ENCODE data around the gene OR2V2.
"Not testable (repeated sequence)": the region's sequence is repeated elsewhere in the genome, so short reads cannot be mapped to it uniquely, and the experiment has no call there.

The OR2V2 gene

GRCh38 chr5:181109489-181110013, 37.8 kb upstream of the OR2V2 start:
- H3K4me1 Mint-ChIP-seq: peaks cover 4% of the 10 kb centered on the region
- ATAC-seq: no peak
- DNase-seq (ENCODE audit: low spot score in 2 of 2): no peak
- no peaks in the 10 kb centered on the region for H3K9me3 Mint-ChIP-seq
- no peak overlapping the region for H3K4me3 Mint-ChIP-seq
- no peak overlapping the region for H3K27ac Mint-ChIP-seq
- H3K36me3 Mint-ChIP-seq: no peaks in the 10 kb centered on the region

GRCh38 chr5:181111010-181111409, 36.4 kb upstream of the OR2V2 start:
- Mint-ChIP-seq H3K9me3 (no peaks in the 10 kb centered on the region), H3K27ac (no peak overlapping the region), H3K4me3 (no peak overlapping the region), H3K4me1 (peaks cover 12% of the 10 kb centered on the region), H3K36me3 (no peaks in the 10 kb centered on the region)
- DNase-seq (ENCODE audit: low spot score in 2 of 2): no peak
- ATAC-seq: no peak

GRCh38 chr5:181112476-181112875, 34.9 kb upstream of the OR2V2 start:
- Mint-ChIP-seq H3K4me1 (peaks cover 12% of the 10 kb centered on the region), H3K27ac (no peak overlapping the region), H3K36me3 (no peaks in the 10 kb centered on the region), H3K4me3 (no peak overlapping the region), H3K9me3 (no peaks in the 10 kb centered on the region)
- no peak for DNase-seq (ENCODE audit: low spot score in 2 of 2)
- ATAC-seq: no peak

- not testable (repeated sequence) for ATAC-seq; H3K9me3 Mint-ChIP-seq; H3K27ac Mint-ChIP-seq; H3K4me3 Mint-ChIP-seq; DNase-seq (ENCODE audit: low spot score in 2 of 2); H3K36me3 Mint-ChIP-seq
- peaks cover 12% of the 10 kb centered on the region for H3K4me1 Mint-ChIP-seq
Measured at GRCh38 chr5:181113572-181113971, 33.8 kb upstream of the OR2V2 start.

- Mint-ChIP-seq H3K4me1 (peaks cover 12% of the 10 kb centered on the region), H3K36me3 (no peaks in the 10 kb centered on the region), H3K4me3 (no peak overlapping the region), H3K9me3 (no peaks in the 10 kb centered on the region), H3K27ac (no peak overlapping the region)
- DNase-seq (ENCODE audit: low spot score in 2 of 2) (no peak), ATAC-seq (no peak)
Measured at GRCh38 chr5:181114284-181114843, 33.0 kb upstream of the OR2V2 start.

- ATAC-seq (peak; percentile 13), DNase-seq (ENCODE audit: low spot score in 2 of 2) (no peak)
- Mint-ChIP-seq H3K4me3 (no peak overlapping the region), H3K4me1 (peaks cover 12% of the 10 kb centered on the region), H3K9me3 (no peaks in the 10 kb centered on the region), H3K27ac (no peak overlapping the region), H3K36me3 (no peaks in the 10 kb centered on the region)
Measured at GRCh38 chr5:181114844-181115778, 32.3 kb upstream of the OR2V2 start.

GRCh38 chr5:181118369-181118768, 29.0 kb upstream of the OR2V2 start:
- H3K4me1 Mint-ChIP-seq: peaks cover 12% of the 10 kb centered on the region
- no peak overlapping the region for H3K27ac Mint-ChIP-seq
- ATAC-seq (no peak), DNase-seq (ENCODE audit: low spot score in 2 of 2) (no peak)
- no peaks in the 10 kb centered on the region for H3K9me3 Mint-ChIP-seq
- no peaks in the 10 kb centered on the region for H3K36me3 Mint-ChIP-seq
- H3K4me3 Mint-ChIP-seq: no peak overlapping the region

GRCh38 chr5:181119105-181119504, 28.3 kb upstream of the OR2V2 start:
- H3K9me3 Mint-ChIP-seq: no peaks in the 10 kb centered on the region
- peaks cover 12% of the 10 kb centered on the region for H3K4me1 Mint-ChIP-seq
- no peak for ATAC-seq
- no peak overlapping the region for H3K4me3 Mint-ChIP-seq
- no peak overlapping the region for H3K27ac Mint-ChIP-seq
- DNase-seq (ENCODE audit: low spot score in 2 of 2): no peak
- no peaks in the 10 kb centered on the region for H3K36me3 Mint-ChIP-seq

- peaks cover 2% of the 10 kb centered on the region for H3K4me1 Mint-ChIP-seq
- DNase-seq (ENCODE audit: low spot score in 2 of 2) (no peak), ATAC-seq (no peak)
- no peak overlapping the region for H3K4me3 Mint-ChIP-seq
- H3K36me3 Mint-ChIP-seq: no peaks in the 10 kb centered on the region
- no peaks in the 10 kb centered on the region for H3K9me3 Mint-ChIP-seq
- H3K27ac Mint-ChIP-seq: no peak overlapping the region
Measured at GRCh38 chr5:181120306-181120705, 27.1 kb upstream of the OR2V2 start.

- H3K4me3 Mint-ChIP-seq: no peak overlapping the region
- H3K27ac Mint-ChIP-seq: no peak overlapping the region
- no peaks in the 10 kb centered on the region for H3K36me3 Mint-ChIP-seq
- no peaks in the 10 kb centered on the region for H3K4me1 Mint-ChIP-seq
- H3K9me3 Mint-ChIP-seq: no peaks in the 10 kb centered on the region
- DNase-seq (ENCODE audit: low spot score in 2 of 2) (no peak), ATAC-seq (no peak)
Measured at GRCh38 chr5:181120761-181121160, 26.6 kb upstream of the OR2V2 start.

- no peak for ATAC-seq
- DNase-seq (ENCODE audit: low spot score in 2 of 2): no peak
- Mint-ChIP-seq H3K36me3 (no peaks in the 10 kb centered on the region), H3K4me3 (no peak overlapping the region), H3K4me1 (no peaks in the 10 kb centered on the region), H3K27ac (no peak overlapping the region), H3K9me3 (no peaks in the 10 kb centered on the region)
Measured at GRCh38 chr5:181121675-181122561, 25.5 kb upstream of the OR2V2 start.

GRCh38 chr5:181124526-181124925, 22.9 kb upstream of the OR2V2 start:
- H3K36me3 Mint-ChIP-seq: no peaks in the 10 kb centered on the region
- DNase-seq (ENCODE audit: low spot score in 2 of 2) (no peak), ATAC-seq (no peak)
- no peak overlapping the region for H3K4me3 Mint-ChIP-seq
- no peaks in the 10 kb centered on the region for H3K9me3 Mint-ChIP-seq
- no peak overlapping the region for H3K27ac Mint-ChIP-seq
- no peaks in the 10 kb centered on the region for H3K4me1 Mint-ChIP-seq

GRCh38 chr5:181126841-181127240, 20.5 kb upstream of the OR2V2 start:
- Mint-ChIP-seq H3K9me3 (no peaks in the 10 kb centered on the region), H3K4me1 (no peaks in the 10 kb centered on the region), H3K4me3 (no peak overlapping the region), H3K27ac (no peak overlapping the region), H3K36me3 (no peaks in the 10 kb centered on the region)
- DNase-seq (ENCODE audit: low spot score in 2 of 2) (no peak), ATAC-seq (no peak)

GRCh38 chr5:181127456-181127855, 19.9 kb upstream of the OR2V2 start:
- Mint-ChIP-seq H3K4me1 (no peaks in the 10 kb centered on the region), H3K9me3 (no peaks in the 10 kb centered on the region), H3K4me3 (no peak overlapping the region), H3K36me3 (no peaks in the 10 kb centered on the region), H3K27ac (no peak overlapping the region)
- ATAC-seq: no peak
- DNase-seq (ENCODE audit: low spot score in 2 of 2): no peak

- no peaks in the 10 kb centered on the region for H3K4me1 Mint-ChIP-seq
- ATAC-seq: no peak
Measured at GRCh38 chr5:181127907-181128626, 19.3 kb upstream of the OR2V2 start.

More at GRCh38 chr5:181127907-181128626, 19.3 kb upstream of the OR2V2 start:
- Mint-ChIP-seq H3K27ac (no peak overlapping the region), H3K36me3 (no peaks in the 10 kb centered on the region), H3K9me3 (no peaks in the 10 kb centered on the region), H3K4me3 (no peak overlapping the region)
- DNase-seq (ENCODE audit: low spot score in 2 of 2): no peak

Measured in stimulated activated effector memory CD8-positive, alpha-beta T cell treated with anti-CD3 and anti-CD28 coated beads, Interleukin-12 subunit alpha, Interleukin-12 subunit beta, amount 100 ng/mL, for 72 hours (primary cell).